NCI-H2196 (cell line): ENCODE results near the gene FBXL19.
"Not testable (repeated sequence)": the region's sequence is repeated elsewhere in the genome, so short reads cannot be mapped to it uniquely, and the experiment has no call there.

Source experiments
- DNase-seq: peaks from one replicate; lab custom pipeline; 2025; ENCODE audit not compliant: unreplicated experiment; lab: John Stamatoyannopoulos, UW

FBXL19 gene

DNA sequence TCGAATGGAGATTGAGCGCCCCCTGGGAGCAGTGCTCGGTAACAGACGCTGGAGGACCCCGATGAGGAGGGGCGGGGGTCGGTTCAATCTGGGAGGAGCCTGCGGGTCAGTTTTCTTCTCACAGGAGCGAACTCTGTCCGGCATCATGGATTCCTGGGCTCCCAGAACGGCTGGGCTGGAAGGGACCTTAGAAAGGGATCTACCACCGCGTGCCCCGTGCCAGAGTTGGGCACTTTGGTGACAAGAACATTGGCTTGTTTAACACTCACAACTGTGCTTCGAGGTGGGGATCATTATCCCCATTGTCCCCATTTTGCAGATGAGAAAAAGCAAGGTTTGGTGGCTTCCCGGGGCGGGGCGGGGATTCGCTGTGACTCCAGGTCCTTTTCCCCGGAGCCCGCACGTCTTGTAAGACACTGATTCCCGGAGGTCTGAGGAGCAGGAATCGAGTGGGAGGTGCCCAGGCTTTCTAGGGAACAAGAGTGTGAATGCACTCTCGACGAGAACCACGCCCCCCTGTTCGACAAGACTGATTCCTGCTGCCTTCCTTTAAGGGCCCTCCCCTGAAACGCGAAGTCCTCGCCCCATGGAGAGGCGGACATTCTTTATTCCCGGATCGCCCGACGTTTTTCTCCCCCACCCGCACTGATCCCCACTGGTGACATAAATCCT is 1.5 kb upstream of the FBXL19 start:
- peak; percentile 94 for DNase-seq

DNA sequence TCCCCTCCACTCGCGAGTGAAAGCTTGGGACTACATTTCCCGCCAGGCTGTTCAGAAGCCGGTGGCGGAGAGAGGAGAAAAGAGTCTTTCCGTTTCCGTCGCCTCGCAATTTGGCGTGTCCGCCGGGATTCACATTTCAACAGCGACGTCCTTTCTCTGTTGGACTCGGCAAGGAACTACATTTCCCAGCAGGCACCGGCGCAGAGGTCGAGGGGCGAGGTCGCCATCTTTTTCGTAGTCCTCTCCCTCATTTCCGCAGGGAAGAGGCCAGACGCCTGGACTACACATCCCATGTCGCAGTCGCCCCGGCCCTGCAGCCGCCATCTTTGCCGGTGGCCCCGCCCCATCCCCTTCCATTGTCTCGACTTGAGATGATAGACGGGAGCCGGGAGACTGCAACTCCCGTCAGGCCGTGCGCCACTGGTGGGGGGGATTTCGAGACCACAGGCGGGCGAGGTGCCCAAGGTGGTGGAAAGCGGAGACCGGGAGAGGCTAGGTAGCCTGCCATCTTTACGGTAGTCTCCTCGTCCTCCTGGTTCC is 882 bp upstream of the FBXL19 start:
- peak; percentile 99 for DNase-seq

DNA sequence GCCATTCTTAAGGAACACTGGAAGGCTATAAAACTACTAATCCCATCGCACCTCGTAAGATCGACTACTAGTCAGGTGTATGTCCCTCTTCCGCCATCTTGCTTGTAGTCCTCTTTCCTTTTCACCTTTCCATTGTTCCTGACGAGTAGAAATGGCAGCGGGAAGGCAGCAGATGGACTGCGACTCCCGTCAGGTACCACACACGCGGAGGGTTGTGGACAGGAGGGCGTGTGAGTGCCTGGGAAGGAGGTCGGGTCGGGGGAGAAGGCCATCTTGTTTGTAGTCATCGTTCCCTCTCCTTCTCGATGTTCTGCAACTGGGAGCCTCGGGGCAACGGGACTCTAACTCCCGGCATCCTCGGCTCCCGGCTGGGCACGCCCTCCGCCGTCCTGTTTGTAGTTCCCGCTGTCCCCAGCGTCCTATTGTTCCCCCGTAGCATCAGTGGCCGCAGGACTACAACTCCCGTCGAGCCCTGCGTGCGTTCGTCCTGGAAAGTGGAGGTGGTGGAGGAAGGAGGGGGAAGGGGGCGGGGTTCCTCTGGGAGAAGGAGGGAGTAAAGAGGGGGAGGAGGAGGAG is 324 bp upstream of the FBXL19 start:
- peak; percentile 99 for DNase-seq

DNA sequence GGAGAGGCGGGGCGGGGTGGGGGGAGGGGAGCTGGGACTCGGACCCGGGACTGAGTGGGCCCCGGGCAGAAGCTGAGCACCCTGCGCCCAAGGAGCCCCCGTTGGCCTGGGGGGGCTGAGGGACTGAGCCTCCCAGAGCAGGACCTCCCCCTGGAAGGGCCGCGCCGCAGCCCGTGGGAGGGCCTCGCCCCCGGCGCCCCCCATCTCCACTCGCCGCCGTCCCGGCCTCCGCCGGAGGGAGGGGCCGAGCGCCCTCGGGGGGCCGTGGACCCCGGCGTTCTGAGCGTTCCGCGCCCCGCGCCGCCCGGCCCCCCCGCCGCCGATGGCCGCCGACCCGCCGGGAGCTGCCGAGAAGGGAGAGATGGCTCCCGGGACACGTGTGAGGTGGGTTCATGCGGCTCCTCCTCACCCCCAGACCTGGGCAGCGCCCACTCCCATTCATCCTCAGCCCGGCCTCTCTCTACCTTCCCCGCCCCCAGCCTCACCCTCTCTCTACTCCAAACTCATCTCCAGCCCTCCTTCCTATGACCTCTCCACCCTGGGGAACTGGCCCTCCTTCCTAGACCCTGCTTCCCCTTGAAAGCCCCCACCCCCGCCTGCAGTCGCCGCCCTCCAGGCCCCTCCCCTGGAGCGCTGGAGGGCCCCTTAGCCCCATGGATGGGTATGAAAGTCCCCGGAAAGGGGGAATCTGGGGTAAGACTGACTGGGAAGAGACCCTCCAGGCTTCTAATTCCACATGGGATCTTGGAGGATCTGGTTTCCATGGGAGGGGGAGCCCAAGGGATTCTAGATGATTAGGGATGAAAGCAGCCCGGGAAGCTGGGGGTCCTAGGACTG is 922 bp downstream of the FBXL19 start:
- no peak for DNase-seq

DNA sequence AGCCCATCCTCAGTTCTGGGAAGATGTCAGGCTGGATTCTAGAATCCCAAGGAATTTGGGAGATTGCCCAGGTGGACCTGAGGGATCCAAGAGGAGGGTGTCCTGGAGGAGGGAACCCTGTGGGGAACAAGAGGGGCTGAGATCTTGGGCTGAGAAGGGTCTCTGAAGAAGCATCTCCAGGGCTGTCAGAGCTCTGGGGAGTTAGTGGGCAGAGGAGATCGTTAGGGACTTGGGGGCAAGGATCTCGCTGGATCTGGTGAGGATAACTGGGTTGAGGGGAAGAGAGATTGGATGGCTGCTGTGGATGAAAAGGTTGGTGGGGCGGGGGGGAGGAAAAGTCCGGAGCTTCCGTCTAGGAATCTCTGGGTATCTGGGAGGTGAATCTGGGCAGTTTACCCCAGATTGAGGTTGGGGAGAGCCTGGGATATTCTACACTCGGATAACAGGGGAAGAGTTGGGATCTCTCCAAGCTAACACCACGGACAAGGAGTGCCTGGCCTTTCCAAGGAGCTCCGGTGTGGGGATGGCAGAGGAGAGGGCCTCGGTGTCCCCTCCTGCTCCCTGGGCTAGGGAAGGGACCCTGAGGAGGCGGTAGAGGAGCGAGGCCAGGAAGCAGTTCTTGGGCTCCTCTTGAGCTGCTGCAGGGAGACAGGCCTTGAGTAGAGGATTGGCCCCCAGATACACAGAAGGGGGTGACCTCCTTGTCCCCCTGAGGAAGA is 1.7 kb downstream of the FBXL19 start:
- DNase-seq, result no peak

DNA sequence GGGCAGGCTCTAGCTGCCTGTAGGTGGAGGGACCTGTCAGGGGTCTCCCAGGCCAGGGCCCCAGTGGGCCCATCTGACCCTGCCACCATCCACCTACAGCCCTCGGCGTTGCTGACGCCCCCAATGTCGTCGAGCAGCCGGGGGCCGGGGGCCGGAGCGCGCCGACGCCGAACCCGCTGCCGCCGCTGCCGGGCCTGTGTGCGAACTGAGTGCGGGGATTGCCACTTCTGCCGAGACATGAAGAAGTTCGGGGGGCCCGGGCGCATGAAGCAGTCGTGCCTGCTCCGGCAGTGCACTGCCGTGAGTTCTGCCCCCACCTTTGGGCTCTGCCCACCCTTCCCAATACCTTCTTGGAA is 2.2 kb downstream of the FBXL19 start:
- DNase-seq, result no peak

DNA sequence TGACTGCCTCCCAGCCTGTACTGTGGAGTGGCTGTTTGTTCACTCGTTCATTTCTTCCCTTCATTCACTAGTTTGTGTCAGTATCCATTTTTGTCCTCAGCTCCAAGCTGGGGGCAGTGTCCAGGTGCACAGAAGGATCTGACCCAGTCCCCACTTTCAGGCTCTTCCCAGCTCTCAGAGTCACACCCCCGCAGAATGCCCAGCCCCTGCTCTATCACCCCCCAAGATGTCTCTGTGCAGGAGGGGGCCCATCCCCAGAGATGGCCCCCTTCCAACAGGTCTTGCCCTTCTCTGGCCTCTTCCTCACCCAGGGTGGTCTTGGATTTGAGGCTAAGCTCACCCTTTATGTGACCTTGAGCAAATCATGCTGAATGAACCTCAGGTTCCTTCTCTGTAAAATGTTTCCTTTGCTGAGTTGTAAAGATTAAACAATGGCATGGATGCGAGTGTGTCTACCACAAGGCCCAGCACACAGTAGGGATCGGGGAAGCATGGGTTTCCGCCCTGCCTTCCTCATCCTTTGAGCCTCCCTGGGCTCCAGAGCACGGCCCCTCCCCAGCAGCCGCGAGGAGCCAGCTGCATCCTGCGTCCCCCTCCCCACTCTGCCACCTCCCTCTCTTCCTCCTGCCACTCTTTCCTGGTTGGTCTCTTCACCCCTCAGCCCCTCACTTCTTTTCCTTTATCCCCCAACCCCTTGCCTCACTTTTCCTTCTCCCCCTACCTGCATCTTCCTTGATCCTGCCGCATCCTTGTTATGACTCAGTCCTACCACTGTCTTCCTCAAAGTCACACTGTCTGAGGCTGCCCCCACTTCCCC is 2.8 kb downstream of the FBXL19 start:
- DNase-seq, result no peak

DNA sequence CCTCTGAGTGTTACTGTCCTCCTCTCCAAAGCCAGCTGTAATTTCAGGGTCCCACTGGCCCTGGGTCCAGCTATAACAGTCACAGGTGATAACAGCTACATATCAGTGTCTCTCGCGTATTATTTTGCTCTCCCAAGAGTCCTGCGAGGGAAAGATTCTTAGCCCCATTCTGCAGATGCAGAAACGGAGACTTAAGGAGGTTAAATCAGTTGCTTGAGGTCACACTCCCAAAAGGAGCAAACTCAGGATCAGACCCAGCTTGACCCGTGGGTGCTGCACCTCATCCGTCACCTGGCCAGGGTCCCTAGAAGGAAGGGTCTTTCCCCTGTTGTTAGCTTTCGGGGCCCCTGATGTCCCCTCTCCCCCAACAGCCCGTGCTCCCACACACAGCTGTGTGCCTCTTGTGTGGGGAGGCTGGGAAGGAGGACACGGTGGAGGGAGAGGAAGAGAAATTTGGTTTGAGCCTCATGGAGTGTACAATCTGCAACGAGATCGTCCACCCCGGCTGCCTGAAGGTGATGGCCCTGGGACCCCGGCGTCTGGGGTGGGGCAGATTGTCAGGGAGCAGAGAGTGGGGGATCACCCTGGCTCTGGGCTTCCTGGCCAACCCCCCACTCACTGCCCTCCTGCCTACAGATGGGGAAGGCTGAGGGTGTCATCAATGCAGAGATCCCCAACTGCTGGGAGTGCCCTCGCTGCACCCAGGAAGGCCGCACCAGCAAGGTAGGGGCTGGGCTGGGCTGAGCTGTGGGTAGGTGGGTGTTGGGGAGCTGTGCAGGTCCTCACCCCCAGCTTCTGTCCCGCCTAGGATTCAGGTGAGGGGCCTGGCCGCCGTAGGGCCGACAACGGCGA is 3.8 kb downstream of the FBXL19 start:
- DNase-seq, result no peak

DNA sequence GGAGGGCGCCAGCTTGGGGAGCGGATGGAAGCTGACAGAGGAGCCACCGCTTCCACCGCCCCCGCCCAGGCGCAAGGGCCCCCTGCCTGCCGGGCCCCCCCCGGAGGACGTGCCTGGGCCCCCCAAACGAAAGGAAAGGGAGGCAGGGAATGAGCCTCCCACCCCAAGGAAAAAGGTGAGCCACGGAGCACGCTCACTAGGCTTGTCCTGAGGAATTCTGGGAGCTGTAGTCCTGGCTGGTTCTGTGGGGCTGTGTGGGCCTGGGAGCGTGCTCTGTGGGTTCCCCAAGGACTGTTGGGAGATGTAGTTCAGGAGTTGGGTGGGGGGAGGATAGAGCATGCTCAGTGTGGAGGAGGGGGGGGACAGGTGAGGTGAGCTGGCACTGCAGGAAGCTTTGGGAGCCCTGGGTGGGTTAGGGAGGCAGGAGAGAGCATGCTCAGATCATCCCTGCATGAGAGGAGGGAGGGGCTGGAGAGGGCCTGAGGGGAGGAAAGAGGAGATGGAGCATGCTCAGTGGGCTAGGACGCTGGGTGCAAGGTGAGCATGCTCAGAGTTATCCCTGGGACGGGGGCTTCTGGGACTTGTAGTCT is 4.5 kb downstream of the FBXL19 start:
- DNase-seq, result peak; percentile 89

DNA sequence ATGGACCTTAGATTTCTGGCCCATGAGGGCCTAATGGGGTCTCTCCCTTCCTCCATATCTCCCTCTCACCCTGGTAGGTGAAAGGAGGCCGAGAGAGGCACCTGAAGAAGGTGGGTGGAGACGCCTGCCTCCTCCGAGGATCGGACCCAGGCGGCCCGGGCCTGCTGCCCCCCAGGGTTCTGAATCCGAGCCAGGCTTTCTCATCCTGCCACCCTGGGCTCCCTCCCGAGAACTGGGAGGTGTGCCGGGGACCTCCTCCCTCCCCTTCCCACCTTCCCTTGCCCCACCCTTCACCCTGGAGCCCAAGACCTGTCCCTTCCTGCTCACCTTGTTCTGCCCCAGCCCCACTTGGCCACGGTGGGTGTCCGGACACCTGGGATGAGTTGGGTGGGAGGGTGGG is 5.0 kb downstream of the FBXL19 start:
- no peak for DNase-seq

DNA sequence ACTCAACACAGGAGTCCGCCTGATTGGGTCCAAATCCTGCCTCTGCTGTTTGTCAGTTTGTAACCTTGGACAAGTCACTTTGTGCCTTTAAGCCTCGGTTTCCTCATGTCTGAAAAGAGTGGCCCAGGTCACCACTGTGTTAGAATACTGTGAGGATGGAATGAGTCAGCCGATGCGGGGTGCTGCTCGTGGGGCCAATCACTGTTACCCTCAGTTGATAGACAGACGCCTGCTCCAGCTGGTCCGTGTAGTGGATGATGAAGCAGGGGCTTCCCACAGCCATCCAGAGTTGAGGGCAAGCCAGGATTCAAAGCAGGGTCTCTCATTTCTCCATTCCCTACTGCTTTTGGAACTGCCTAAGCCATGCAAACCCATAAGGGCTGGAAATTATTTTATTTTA is 5.8 kb downstream of the FBXL19 start:
- DNase-seq, result no peak

DNA sequence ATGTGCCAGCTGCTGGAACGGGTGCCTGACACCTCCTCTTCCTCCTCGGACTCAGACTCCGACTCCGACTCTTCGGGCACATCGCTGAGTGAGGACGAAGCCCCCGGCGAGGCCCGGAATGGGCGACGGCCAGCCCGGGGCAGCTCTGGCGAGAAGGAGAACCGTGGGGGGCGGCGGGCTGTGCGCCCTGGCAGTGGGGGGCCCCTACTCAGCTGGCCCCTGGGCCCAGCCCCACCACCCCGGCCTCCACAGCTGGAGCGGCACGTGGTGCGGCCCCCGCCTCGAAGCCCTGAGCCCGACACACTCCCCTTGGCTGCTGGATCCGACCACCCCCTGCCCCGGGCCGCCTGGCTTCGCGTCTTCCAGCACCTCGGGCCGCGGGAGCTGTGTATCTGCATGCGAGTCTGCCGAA is 6.8 kb downstream of the FBXL19 start:
- no peak for DNase-seq

DNA sequence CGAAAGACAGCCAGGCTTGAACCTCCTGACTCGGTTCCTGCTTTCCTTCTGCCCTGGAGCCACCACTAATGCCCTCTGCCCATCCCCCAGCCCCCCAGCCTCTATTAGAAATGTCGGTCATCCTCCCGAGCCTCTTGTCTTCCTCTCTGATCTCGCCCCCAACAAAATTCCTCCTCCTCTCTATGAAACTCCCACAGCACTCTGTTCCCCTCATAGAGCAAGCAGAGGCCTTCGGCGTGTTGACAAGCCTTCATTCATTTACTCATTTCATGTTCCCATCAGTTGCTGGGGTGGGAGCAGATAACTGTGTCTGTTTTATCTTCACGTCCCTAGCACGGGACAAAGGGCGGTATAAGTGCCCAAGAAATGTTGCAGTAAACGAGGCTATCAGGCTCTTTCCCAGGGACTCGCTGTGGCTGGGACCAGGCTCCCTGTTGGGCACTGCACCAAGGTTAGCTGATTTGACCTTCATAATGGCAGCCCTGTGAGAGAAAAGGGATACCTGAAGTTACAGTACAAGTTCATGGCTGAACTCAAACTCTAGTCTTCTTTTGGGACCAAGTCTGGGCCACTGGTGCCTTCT is 7.8 kb downstream of the FBXL19 start:
- no peak for DNase-seq

DNA sequence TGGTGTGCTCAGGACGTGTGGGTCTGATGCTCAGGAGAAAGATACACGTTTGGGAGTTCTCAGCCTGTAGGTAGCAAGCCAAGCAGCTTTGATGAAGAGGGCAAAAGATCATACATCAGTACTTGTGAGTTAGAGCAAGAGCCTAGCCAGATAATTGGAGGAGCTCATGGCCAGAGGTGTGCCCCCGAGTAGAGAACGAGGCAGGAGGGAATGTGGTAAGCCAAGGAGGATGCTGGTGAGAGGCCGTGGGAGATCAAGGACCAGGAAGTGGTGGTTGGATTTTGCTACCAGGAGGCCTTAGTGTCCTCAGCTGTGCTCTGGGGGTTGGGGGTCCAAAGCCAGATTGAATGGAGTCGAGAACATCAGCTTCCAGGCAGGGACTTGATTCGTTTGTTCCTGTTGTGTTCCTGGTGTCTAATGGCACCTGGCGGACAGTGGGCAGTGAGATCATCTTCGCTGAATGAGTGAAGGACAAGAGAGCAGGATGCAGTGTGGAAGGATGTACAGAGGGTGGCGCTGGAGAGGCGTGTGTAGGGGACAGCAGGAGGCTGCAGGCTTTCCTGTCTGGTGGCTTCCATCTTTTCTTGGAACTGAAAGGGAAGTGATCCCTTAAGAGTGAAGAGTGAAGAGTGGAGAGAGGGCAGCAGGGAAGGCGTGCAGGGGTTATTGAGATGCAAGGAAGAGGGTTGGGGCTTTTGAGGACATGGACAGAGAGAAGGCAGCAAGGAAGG is 11.6 kb downstream of the FBXL19 start:
- peak; percentile 69 for DNase-seq

DNA sequence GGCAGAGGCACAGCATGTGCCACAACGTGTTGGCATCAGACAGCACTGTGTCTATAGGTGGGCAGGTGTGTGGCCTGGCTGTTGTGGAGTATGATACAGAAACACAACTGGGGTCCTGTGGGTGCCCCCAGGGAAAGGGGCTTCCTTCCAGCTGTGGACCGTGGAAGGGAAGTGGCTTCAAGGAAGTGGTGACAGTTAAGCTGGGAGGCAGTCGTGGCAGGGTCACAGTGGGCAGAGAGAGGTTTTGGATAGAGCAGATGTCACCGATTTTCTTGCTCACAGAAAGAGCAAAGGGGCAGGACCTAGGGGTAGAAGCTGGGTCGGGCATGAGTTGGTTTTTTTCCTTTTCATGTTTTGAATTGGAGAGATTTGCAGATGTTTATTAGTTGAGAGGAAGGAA is 14.3 kb downstream of the FBXL19 start:
- DNase-seq, result no peak

DNA sequence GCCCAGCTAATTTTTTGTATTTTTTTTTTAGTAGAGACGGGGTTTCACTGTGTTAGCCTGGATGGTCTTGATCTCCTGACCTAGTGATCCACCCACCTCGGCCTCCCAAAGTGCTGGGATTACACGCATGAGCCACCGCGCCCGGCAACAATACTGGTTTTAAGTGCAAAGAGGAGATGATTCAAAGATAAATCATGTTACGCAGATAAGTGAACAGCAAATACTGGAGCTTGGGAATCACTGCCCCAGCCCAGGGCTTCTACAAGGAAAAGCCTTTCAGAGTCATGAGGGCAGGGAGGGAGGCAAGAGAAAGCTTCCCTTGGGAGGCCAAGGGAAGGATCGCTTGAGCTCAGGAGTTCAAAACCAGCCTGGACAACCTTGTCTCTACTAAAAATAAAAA is 16.2 kb downstream of the FBXL19 start:
- DNase-seq, result not testable (repeated sequence)

DNA sequence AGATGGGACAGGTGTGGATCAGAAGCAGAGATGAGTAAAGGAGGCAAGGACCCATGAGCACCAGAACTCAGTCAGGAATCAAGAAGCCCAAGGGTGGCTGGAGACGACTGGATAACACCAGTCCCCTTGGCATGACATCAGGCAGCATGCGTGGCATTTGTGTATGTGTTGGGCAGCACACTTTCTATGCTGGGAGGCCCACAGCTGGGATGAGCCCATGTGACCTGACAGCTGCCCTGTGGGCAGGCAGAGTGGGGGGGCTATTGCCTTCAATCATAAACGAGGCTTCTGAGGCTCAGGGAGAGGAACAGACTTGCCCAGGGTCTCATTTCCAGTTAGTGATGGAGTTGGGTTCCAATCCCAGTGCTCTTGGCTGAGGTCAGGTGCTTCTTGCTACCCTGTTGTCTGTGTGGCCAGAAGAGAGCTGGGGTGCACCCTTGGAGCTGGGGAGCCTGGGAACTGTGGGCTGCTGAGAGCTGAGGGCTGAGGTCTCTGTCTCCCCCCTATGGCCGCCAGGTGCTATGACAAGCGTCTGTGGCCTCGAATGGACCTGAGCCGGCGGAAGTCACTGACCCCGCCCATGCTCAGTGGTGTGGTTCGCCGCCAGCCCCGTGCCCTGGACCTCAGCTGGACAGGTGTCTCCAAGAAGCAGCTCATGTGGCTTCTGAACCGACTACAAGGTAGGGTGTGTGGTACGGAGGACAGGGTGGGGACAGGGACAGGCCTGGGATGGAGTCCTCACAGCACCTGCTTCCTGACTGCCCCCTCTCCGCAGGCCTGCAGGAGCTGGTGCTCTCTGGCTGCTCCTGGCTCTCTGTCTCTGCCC is 18.4 kb downstream of the FBXL19 start:
- DNase-seq, result peak; percentile 86
